HEK293 (cell line): ENCODE data around the gene TRIM5.

Experiments used
- MYNN ChIP-seq: fragments of 450-650 bp; formaldehyde crosslinking; IDR thresholded peaks from 2 replicates; pipeline ENCODE4 v1.5.1; 2016; ENCODE audit warnings: missing biosample characterization, missing genetic modification characterization, borderline replicate concordance
- PBX3 ChIP-seq: sonication (generic); formaldehyde crosslinking; IDR thresholded peaks from 2 replicates; pipeline ENCODE4 v1.8.1; 2022; ENCODE audit warnings: mild to moderate bottlenecking, moderate library complexity, missing genetic modification reagents
- TF ChIP-seq, protein P1 (sequence below): fragments of 450-650 bp; formaldehyde crosslinking; IDR thresholded peaks from 2 replicates; pipeline ENCODE4 v1.5.1; 2016; ENCODE audit warnings: missing biosample characterization, missing genetic modification characterization

GRCh38 chr11:5663511-5663910 lies 21.4 kb downstream of the TRIM5 start:
- no peak for TF ChIP-seq PBX3 (CRISPR knock-in tag)
- TF ChIP-seq, protein P1, sequence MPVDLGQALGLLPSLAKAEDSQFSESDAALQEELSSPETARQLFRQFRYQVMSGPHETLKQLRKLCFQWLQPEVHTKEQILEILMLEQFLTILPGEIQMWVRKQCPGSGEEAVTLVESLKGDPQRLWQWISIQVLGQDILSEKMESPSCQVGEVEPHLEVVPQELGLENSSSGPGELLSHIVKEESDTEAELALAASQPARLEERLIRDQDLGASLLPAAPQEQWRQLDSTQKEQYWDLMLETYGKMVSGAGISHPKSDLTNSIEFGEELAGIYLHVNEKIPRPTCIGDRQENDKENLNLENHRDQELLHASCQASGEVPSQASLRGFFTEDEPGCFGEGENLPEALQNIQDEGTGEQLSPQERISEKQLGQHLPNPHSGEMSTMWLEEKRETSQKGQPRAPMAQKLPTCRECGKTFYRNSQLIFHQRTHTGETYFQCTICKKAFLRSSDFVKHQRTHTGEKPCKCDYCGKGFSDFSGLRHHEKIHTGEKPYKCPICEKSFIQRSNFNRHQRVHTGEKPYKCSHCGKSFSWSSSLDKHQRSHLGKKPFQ, result no peak
- TF ChIP-seq MYNN (tag by site-specific recombination), result no peak
